Bronchial epithelial cell (primary cell): ENCODE results near the gene KITLG. TPM values are rescaled to one million over a fixed set of nuclear protein-coding genes. Genes with fewer than 3 reads are reported as not detected.

ENCODE experiments used
- DNase-seq: peaks from one replicate; pipeline ENCODE4 v3.0.0-alpha.2; 2010; ENCODE audit warnings: low read depth
- FAIRE-seq: peaks from 2 replicates; lab custom pipeline; 2011; peaks lifted over from hg19 to GRCh38; lab: Jason Lieb, UNC
- H3K27me3 ChIP-seq: 2 replicates; pipeline ENCODE4 v1.5.1; 2011; ENCODE audit warnings: low read length; ENCODE audit not compliant: control insufficient read depth, insufficient read depth
- H3K36me3 ChIP-seq: 2 replicates; pipeline ENCODE4 v1.5.1; 2011; ENCODE audit warnings: low read length; ENCODE audit not compliant: control insufficient read depth, insufficient read depth
- H3K4me3 ChIP-seq: 2 replicates; pipeline ENCODE4 v1.5.1; 2011; ENCODE audit warnings: mild to moderate bottlenecking, low read depth, low read length, control low read depth
- CTCF ChIP-seq: IDR thresholded peaks from 2 replicates; pipeline ENCODE4 v1.5.1; 2011; ENCODE audit warnings: mild to moderate bottlenecking, moderate library complexity, low read length, control low read depth, inconsistent platforms; ENCODE audit not compliant: insufficient read depth, severe bottlenecking
- total RNA-seq: library from RNA; depleted of rRNA; stranded (reverse); fragments of >200 nt; gene quantifications from 2 replicates; pipeline ENCODE4 v1.2.1, GENCODE V29; 2014

KITLG gene
- total RNA-seq, 1 donor from 2014 or later: 22.4 TPM

- FAIRE-seq: no peak
- DNase-seq: no peak
- H3K4me3 ChIP-seq: no peak overlapping the region
- no peaks in the 10 kb centered on the region for H3K36me3 ChIP-seq
- no peaks in the 10 kb centered on the region for H3K27me3 ChIP-seq
- no peak for TF ChIP-seq CTCF
These were observed 15.4 kb upstream of the KITLG start for GRCh38 chr12:88595697-88596096.

GRCh38 chr12:88594780-88595179 is 14.5 kb upstream of the KITLG start:
- DNase-seq (no peak), FAIRE-seq (no peak)
- H3K4me3 ChIP-seq: no peak overlapping the region
- no peaks in the 10 kb centered on the region for H3K27me3 ChIP-seq
- no peak for TF ChIP-seq CTCF
- no peaks in the 10 kb centered on the region for H3K36me3 ChIP-seq

- DNase-seq (no peak), FAIRE-seq (no peak)
- no peak for TF ChIP-seq CTCF
- no peaks in the 10 kb centered on the region for H3K27me3 ChIP-seq
- no peak overlapping the region for H3K4me3 ChIP-seq
- H3K36me3 ChIP-seq: no peaks in the 10 kb centered on the region
These were observed 11.1 kb upstream of the KITLG start for GRCh38 chr12:88591343-88591742.

GRCh38 chr12:88590851-88591250 is 10.6 kb upstream of the KITLG start:
- no peak overlapping the region for H3K4me3 ChIP-seq
- H3K27me3 ChIP-seq: no peaks in the 10 kb centered on the region
- no peaks in the 10 kb centered on the region for H3K36me3 ChIP-seq
- TF ChIP-seq CTCF: no peak
- DNase-seq (no peak), FAIRE-seq (no peak)

- H3K27me3 ChIP-seq: no peaks in the 10 kb centered on the region
- no peak for DNase-seq
- no peak overlapping the region for H3K4me3 ChIP-seq
- H3K36me3 ChIP-seq: no peaks in the 10 kb centered on the region
- FAIRE-seq: no peak
- no peak for TF ChIP-seq CTCF
These were observed 4.8 kb upstream of the KITLG start for GRCh38 chr12:88585077-88585476.

GRCh38 chr12:88579601-88580050 is 645 bp downstream of the KITLG start:
- no peak for FAIRE-seq
- H3K36me3 ChIP-seq: no peaks in the 10 kb centered on the region
- no peak for DNase-seq

More at GRCh38 chr12:88579601-88580050, 645 bp downstream of the KITLG start:
- no peaks in the 10 kb centered on the region for H3K27me3 ChIP-seq
- no peak for TF ChIP-seq CTCF
- peak overlapping the region; percentile 48 for H3K4me3 ChIP-seq
